ENCODE results near the gene NRG3. TPM values are rescaled to one million over a fixed set of nuclear protein-coding genes. Genes with fewer than 3 reads are reported as not detected.

Gene NRG3
- total and polyA plus RNA-seq, 2 donors (not counting 1 experiment from before 2014, with no cell fraction given): 0.06 TPM; not detected in 1

GRCh38 chr10:82757397-82757796 is 882.4 kb downstream of the NRG3 start:
- H3K4me1 Mint-ChIP-seq: no peaks in the 10 kb centered on the region
- no peak overlapping the region for H3K4me3 Mint-ChIP-seq
- intact Hi-C loops (cut with micrococcal nuclease): no loop called here
- H4K20me1 ChIP-seq (ENCODE audit: control insufficient read depth, insufficient read depth, low read length, poor library complexity, severe bottlenecking): no peaks in the 10 kb centered on the region
- no peaks in the 10 kb centered on the region for H3K27me3 Mint-ChIP-seq
- no CpG with 5 or more reads among the region's 3 CpGs for WGBS (ENCODE audit: insufficient coverage)
- H3K9me3 Mint-ChIP-seq (ENCODE audit: insufficient read depth): no peaks in the 10 kb centered on the region
- no peak overlapping the region for H2AFZ ChIP-seq (ENCODE audit: insufficient read depth, low read depth, low read length, poor library complexity, severe bottlenecking)
- no peaks in the 10 kb centered on the region for H3K9me3 ChIP-seq (ENCODE audit: control extremely low read depth in 1 of 3, control insufficient read depth in 2 of 3, insufficient read depth in 1 of 3, low read length in 2 of 3)
- H3K9ac ChIP-seq (ENCODE audit: low read length): no peak overlapping the region
- no peaks in the 10 kb centered on the region for H3K4me1 ChIP-seq (ENCODE audit: control insufficient read depth in 2 of 2, insufficient read depth in 2 of 2, low read length in 2 of 2)
- no peak for DNase-seq
- CTCF ChIA-PET: no interaction called here
- no peak for ATAC-seq (ENCODE audit: low read depth)
- H3K4me2 ChIP-seq (replicated peaks; ENCODE audit: low read depth, low read length, poor library complexity, severe bottlenecking): no peak overlapping the region
- POLR2A ChIA-PET: no interaction called here
- no peaks in the 10 kb centered on the region for H3K79me2 ChIP-seq (ENCODE audit: control insufficient read depth, insufficient read depth, low read length)
- no peaks in the 10 kb centered on the region for H3K36me3 ChIP-seq (replicated peaks in 1 of 2; ENCODE audit: control extremely low read depth in 1 of 2, control insufficient read depth in 1 of 2, extremely low read depth in 1 of 2, insufficient read depth in 2 of 2, low read length in 1 of 2)
- H3K27ac ChIP-seq (ENCODE audit: low read length in 2 of 2): no peak overlapping the region
- no peaks in the 10 kb centered on the region for H3K27me3 ChIP-seq (replicated peaks in 1 of 4; ENCODE audit: control extremely low read depth in 1 of 4, control insufficient read depth in 3 of 4, insufficient read depth in 4 of 4, low read length in 3 of 4)
- TF ChIP-seq EZH2 (IDR thresholded peaks at IDR 0.05; ENCODE audit: borderline replicate concordance, insufficient read depth, low read depth, low read length, poor library complexity, severe bottlenecking): no peak
- no peak overlapping the region for H3K27ac Mint-ChIP-seq
- no peak overlapping the region for H3K4me3 ChIP-seq (ENCODE audit: control extremely low read depth in 1 of 5, extremely low read depth in 1 of 5, insufficient read depth in 1 of 5, low read depth in 2 of 5, low read length in 4 of 5)

DNA sequence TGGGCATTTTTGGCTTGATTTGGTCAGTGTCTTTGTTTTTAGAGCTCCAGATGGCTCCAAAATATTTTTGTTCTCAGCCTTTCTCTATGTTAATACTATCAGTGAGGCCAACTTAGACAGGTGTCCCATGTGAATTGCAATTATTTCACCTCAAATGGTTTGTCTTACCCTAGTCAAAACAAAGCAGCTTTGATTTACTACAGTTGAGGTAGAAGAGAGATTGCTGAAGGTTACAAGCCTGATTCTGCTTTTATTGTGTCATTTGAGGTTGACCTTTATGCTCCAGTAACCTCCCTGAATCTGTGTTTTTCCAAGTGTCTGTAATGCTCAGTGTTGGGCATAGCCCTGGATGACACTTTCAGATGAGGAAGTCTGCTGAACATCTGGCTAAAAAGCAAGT is 882.9 kb downstream of the NRG3 start:
- TF ChIP-seq CTCF (IDR thresholded peaks at IDR 0.05) (no peak), EZH2 (IDR thresholded peaks at IDR 0.05; ENCODE audit: borderline replicate concordance, insufficient read depth, low read depth, low read length, poor library complexity, severe bottlenecking) (no peak)
- Mint-ChIP-seq H3K4me1 (no peaks in the 10 kb centered on the region), H3K4me3 (no peak overlapping the region), H3K9me3 (ENCODE audit: insufficient read depth) (no peaks in the 10 kb centered on the region), H3K27ac (no peak overlapping the region), H3K27me3 (no peaks in the 10 kb centered on the region)
- no peak for ATAC-seq (ENCODE audit: low read depth)
- Histone ChIP-seq H3K27me3 (replicated peaks in 1 of 4; ENCODE audit: control extremely low read depth in 1 of 4, control insufficient read depth in 3 of 4, insufficient read depth in 4 of 4, low read length in 3 of 4) (no peaks in the 10 kb centered on the region), H3K9ac (ENCODE audit: low read length) (no peak overlapping the region), H3K27ac (ENCODE audit: low read length in 2 of 2) (no peak overlapping the region), H4K20me1 (ENCODE audit: control insufficient read depth, insufficient read depth, low read length, poor library complexity, severe bottlenecking) (no peaks in the 10 kb centered on the region), H3K9me3 (ENCODE audit: control extremely low read depth in 1 of 3, control insufficient read depth in 2 of 3, insufficient read depth in 1 of 3, low read length in 2 of 3) (no peaks in the 10 kb centered on the region), H3K4me1 (ENCODE audit: control insufficient read depth in 2 of 2, insufficient read depth in 2 of 2, low read length in 2 of 2) (no peaks in the 10 kb centered on the region), H3K4me3 (ENCODE audit: control extremely low read depth in 1 of 5, extremely low read depth in 1 of 5, insufficient read depth in 1 of 5, low read depth in 2 of 5, low read length in 4 of 5) (no peak overlapping the region), H2AFZ (ENCODE audit: insufficient read depth, low read depth, low read length, poor library complexity, severe bottlenecking) (no peak overlapping the region), H3K36me3 (replicated peaks in 1 of 2; ENCODE audit: control extremely low read depth in 1 of 2, control insufficient read depth in 1 of 2, extremely low read depth in 1 of 2, insufficient read depth in 2 of 2, low read length in 1 of 2) (no peaks in the 10 kb centered on the region), H3K4me2 (replicated peaks; ENCODE audit: low read depth, low read length, poor library complexity, severe bottlenecking) (no peak overlapping the region), H3K79me2 (ENCODE audit: control insufficient read depth, insufficient read depth, low read length) (no peaks in the 10 kb centered on the region)
- ChIA-PET CTCF (no interaction called here), POLR2A (no interaction called here)
- no peak for DNase-seq
- intact Hi-C loops (cut with micrococcal nuclease): no loop called here
